Ramos (cell line): Measurements from ENCODE around the gene TTC28.

Source experiments
- in situ Hi-C: fragments of 300-500 bp; cut with MboI; formaldehyde crosslinking; loops from one replicate; pipeline ENCODE4 v1.14.3; 2022; ENCODE audit warnings: low sequenced_read_pairs; ENCODE audit not compliant: unreplicated experiment

TTC28 gene

GRCh38 chr22:28009272-28009827 lies 670.3 kb downstream of the TTC28 start:
- in situ Hi-C loops, result loop anchor here (5.0 to 25.0 kb wide), 3 partner anchors 122 to 853 kb away; no protein-coding TSS in a partner anchor

GRCh38 chr22:28008649-28009048 lies 671.0 kb downstream of the TTC28 start:
- in situ Hi-C loops, result loop anchor here (5.0 to 25.0 kb wide), 3 partner anchors 121 to 854 kb away; no protein-coding TSS in a partner anchor

GRCh38 chr22:28008056-28008455 lies 671.6 kb downstream of the TTC28 start:
- in situ Hi-C loops, result loop anchor here (5.0 to 25.0 kb wide), 3 partner anchors 121 to 854 kb away; no protein-coding TSS in a partner anchor

- in situ Hi-C loops, result loop anchor here (5.0 to 25.0 kb wide), 3 partner anchors 119 to 856 kb away; no protein-coding TSS in a partner anchor
These were observed 673.4 kb downstream of the TTC28 start for GRCh38 chr22:28006271-28006670.

- in situ Hi-C loops, result loop anchor here (5.0 to 25.0 kb wide), 3 partner anchors 118 to 857 kb away; no protein-coding TSS in a partner anchor
These were observed 674.1 kb downstream of the TTC28 start for GRCh38 chr22:28005513-28005912.

GRCh38 chr22:28004021-28004420 lies 675.6 kb downstream of the TTC28 start:
- in situ Hi-C loops, result loop anchor here (25.0 kb wide), 2 partner anchors 592 to 858 kb away; no protein-coding TSS in a partner anchor

GRCh38 chr22:28002863-28003565 lies 676.6 kb downstream of the TTC28 start:
- in situ Hi-C loops, result loop anchor here (25.0 kb wide), 2 partner anchors 591 to 859 kb away; no protein-coding TSS in a partner anchor

GRCh38 chr22:28002181-28002700 lies 677.4 kb downstream of the TTC28 start:
- in situ Hi-C loops, result loop anchor here (25.0 kb wide), 2 partner anchors 590 to 860 kb away; no protein-coding TSS in a partner anchor

- in situ Hi-C loops, result loop anchor here (25.0 kb wide), 2 partner anchors 589 to 861 kb away; no protein-coding TSS in a partner anchor
These were observed 678.3 kb downstream of the TTC28 start for GRCh38 chr22:28001171-28001835.

- in situ Hi-C loops, result loop anchor here (25.0 kb wide), 2 partner anchors 588 to 862 kb away; no protein-coding TSS in a partner anchor
These were observed 679.3 kb downstream of the TTC28 start for GRCh38 chr22:28000361-28000760.

GRCh38 chr22:27999876-28000275 lies 679.8 kb downstream of the TTC28 start:
- in situ Hi-C loops, result loop anchor here (25.0 kb wide), 2 partner anchors 588 to 862 kb away; no protein-coding TSS in a partner anchor

- in situ Hi-C loops, result no loop called here
These were observed 680.9 kb downstream of the TTC28 start for GRCh38 chr22:27998511-27999410.

GRCh38 chr22:27997538-27997937 lies 682.1 kb downstream of the TTC28 start:
- in situ Hi-C loops, result no loop called here

GRCh38 chr22:27996981-27997380 lies 682.7 kb downstream of the TTC28 start:
- in situ Hi-C loops, result no loop called here

- in situ Hi-C loops, result no loop called here
These were observed 683.1 kb downstream of the TTC28 start for GRCh38 chr22:27996529-27996925.

GRCh38 chr22:27995801-27996528 lies 683.7 kb downstream of the TTC28 start:
- in situ Hi-C loops, result no loop called here

- in situ Hi-C loops, result no loop called here
These were observed 684.9 kb downstream of the TTC28 start for GRCh38 chr22:27994481-27995331.
